ENCODE measurements around the gene PASK.

DNA sequence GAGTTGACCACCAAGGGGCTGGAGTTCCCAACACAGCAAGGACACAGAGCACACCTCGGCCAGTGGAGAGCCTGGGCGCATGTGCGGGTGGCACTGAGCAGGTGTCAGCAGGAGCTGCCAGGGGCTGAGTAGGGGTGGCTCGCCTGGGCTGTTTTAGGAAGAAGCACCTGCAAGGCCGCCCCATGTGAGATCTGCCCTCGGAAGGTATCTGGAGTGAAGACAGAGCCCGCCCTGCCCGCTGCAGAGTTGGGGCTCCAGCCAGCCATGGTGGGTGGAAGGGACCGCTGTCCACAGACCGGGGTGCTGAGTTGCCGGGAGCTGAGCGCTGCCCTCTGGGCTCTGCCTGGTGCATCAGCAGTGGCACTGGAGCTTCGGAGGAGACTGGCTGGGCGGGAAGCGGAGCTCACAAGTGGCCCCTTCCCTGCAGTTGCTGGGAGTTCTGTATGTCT, 82.4 kb downstream of the PASK start:
- TF ChIP-seq, protein P1, sequence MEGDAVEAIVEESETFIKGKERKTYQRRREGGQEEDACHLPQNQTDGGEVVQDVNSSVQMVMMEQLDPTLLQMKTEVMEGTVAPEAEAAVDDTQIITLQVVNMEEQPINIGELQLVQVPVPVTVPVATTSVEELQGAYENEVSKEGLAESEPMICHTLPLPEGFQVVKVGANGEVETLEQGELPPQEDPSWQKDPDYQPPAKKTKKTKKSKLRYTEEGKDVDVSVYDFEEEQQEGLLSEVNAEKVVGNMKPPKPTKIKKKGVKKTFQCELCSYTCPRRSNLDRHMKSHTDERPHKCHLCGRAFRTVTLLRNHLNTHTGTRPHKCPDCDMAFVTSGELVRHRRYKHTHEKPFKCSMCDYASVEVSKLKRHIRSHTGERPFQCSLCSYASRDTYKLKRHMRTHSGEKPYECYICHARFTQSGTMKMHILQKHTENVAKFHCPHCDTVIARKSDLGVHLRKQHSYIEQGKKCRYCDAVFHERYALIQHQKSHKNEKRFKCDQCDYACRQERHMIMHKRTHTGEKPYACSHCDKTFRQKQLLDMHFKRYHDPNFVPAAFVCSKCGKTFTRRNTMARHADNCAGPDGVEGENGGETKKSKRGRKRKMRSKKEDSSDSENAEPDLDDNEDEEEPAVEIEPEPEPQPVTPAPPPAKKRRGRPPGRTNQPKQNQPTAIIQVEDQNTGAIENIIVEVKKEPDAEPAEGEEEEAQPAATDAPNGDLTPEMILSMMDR (IDR thresholded peaks at IDR 0.05) = no peak
- TF ChIP-seq EZH2 (IDR thresholded peaks at IDR 0.05; ENCODE audit: borderline replicate concordance, insufficient read depth, low read depth, low read length, poor library complexity, severe bottlenecking) = no peak

All from B cell (primary cell).